DND-41 (cell line): ENCODE results near the gene CNTN5.

ENCODE experiments used
- ATAC-seq: fragments of 200-7000 bp; cut with Tn5 transposase; 3 replicates; pipeline ENCODE4 v1.9.1; 2021; ENCODE audit warnings: low read depth; ENCODE audit not compliant: insufficient read depth
- DNase-seq: peaks from one replicate; pipeline ENCODE4 v3.0.0-alpha.2; 2020
- H2AFZ ChIP-seq: 2 replicates; pipeline ENCODE4 v1.6.0; 2012; ENCODE audit warnings: low read depth, low read length
- H3K27ac ChIP-seq: 2 replicates; pipeline ENCODE4 v1.5.1; 2012; ENCODE audit warnings: low read length, inconsistent platforms
- H3K27me3 ChIP-seq: fragments of 200-600 bp; sonication (generic); 2 replicates; pipeline ENCODE4 v1.6.0; 2012; ENCODE audit warnings: low read length, mild to moderate bottlenecking, inconsistent platforms; ENCODE audit not compliant: insufficient read depth, poor library complexity
- H3K36me3 ChIP-seq: 2 replicates; pipeline ENCODE4 v1.5.1; 2012; ENCODE audit warnings: low read length, inconsistent platforms; ENCODE audit not compliant: insufficient read depth
- H3K4me1 ChIP-seq: 2 replicates; pipeline ENCODE4 v1.5.1; 2012; ENCODE audit warnings: mild to moderate bottlenecking, low read length; ENCODE audit not compliant: insufficient read depth
- H3K4me2 ChIP-seq: 2 replicates; pipeline ENCODE4 v1.6.0; 2012; ENCODE audit warnings: mild to moderate bottlenecking, moderate library complexity, low read length, inconsistent platforms; ENCODE audit not compliant: insufficient read depth
- H3K4me3 ChIP-seq, 2 experiments: fragments of 200-600 bp in 1 of 2; shearing (Covaris generic) in 1 of 2; 2 replicates each; pipeline ENCODE4 v1.5.1; 2012 to 2016; ENCODE audit warnings: inconsistent platforms in 2 of 2, low read length in 2 of 2, mild to moderate bottlenecking in 2 of 2, low read depth in 1 of 2, moderate library complexity in 1 of 2
- H3K79me2 ChIP-seq: 2 replicates; pipeline ENCODE4 v1.6.0; 2012; ENCODE audit warnings: low read length, inconsistent platforms; ENCODE audit not compliant: insufficient read depth
- H3K9ac ChIP-seq: 2 replicates; pipeline ENCODE4 v1.6.0; 2012; ENCODE audit warnings: low read depth, mild to moderate bottlenecking, inconsistent platforms, low read length, moderate library complexity
- H3K9me3 ChIP-seq: 2 replicates; pipeline ENCODE4 v1.5.1; 2012; ENCODE audit warnings: low read length, moderate library complexity, mild to moderate bottlenecking, inconsistent platforms; ENCODE audit not compliant: insufficient read depth, severe bottlenecking
- H4K20me1 ChIP-seq: 2 replicates; pipeline ENCODE4 v1.6.0; 2012; ENCODE audit warnings: low read length; ENCODE audit not compliant: insufficient read depth
- CTCF ChIP-seq: IDR thresholded peaks from 2 replicates; pipeline ENCODE4 v1.5.1; 2012; ENCODE audit warnings: borderline replicate concordance, low read length, moderate library complexity, mild to moderate bottlenecking; ENCODE audit not compliant: poor library complexity, severe bottlenecking; ENCODE audit errors: extremely low read depth
- EZH2 ChIP-seq: IDR thresholded peaks from 3 replicates; pipeline ENCODE4 v1.6.1; 2012; ENCODE audit warnings: borderline replicate concordance, low read depth, mild to moderate bottlenecking, moderate library complexity, low read length, inconsistent platforms; ENCODE audit not compliant: severe bottlenecking

Gene CNTN5

GRCh38 chr11:100224541-100225034, 1203.8 kb downstream of the CNTN5 start:
- no peak overlapping the region for H2AFZ ChIP-seq

GRCh38 chr11:100229086-100229485, 1208.3 kb downstream of the CNTN5 start:
- Histone ChIP-seq H3K4me1 (no peaks in the 10 kb centered on the region), H3K4me2 (no peak overlapping the region), H2AFZ (no peak overlapping the region), H3K27me3 (no peaks in the 10 kb centered on the region), H3K9me3 (no peaks in the 10 kb centered on the region), H3K79me2 (no peaks in the 10 kb centered on the region), H3K27ac (no peak overlapping the region), H4K20me1 (no peaks in the 10 kb centered on the region), H3K4me3 (no peak overlapping the region), H3K36me3 (no peaks in the 10 kb centered on the region), H3K9ac (no peak overlapping the region)
- DNase-seq (no peak), ATAC-seq (no peak)
- TF ChIP-seq CTCF (no peak), EZH2 (no peak)

More at GRCh38 chr11:100224541-100225034, 1203.8 kb downstream of the CNTN5 start:
- no peak overlapping the region for H3K4me2 ChIP-seq
- no peak for TF ChIP-seq EZH2
- no peaks in the 10 kb centered on the region for H3K4me1 ChIP-seq
- H3K9me3 ChIP-seq: no peaks in the 10 kb centered on the region
- ATAC-seq (no peak), DNase-seq (no peak)
- no peaks in the 10 kb centered on the region for H3K79me2 ChIP-seq
- no peak overlapping the region for H3K27ac ChIP-seq
- no peaks in the 10 kb centered on the region for H3K36me3 ChIP-seq
- no peaks in the 10 kb centered on the region for H4K20me1 ChIP-seq
- no peak overlapping the region for H3K9ac ChIP-seq
- H3K4me3 ChIP-seq: no peak overlapping the region
- H3K27me3 ChIP-seq: no peaks in the 10 kb centered on the region

- Histone ChIP-seq H3K4me3 (no peak overlapping the region), H3K27me3 (no peaks in the 10 kb centered on the region), H3K4me2 (no peak overlapping the region), H3K27ac (no peak overlapping the region), H3K36me3 (no peaks in the 10 kb centered on the region), H2AFZ (no peak overlapping the region), H3K4me1 (no peaks in the 10 kb centered on the region), H3K9me3 (no peaks in the 10 kb centered on the region), H3K79me2 (no peaks in the 10 kb centered on the region), H3K9ac (no peak overlapping the region), H4K20me1 (no peaks in the 10 kb centered on the region)
- DNase-seq: no peak
- no peak for TF ChIP-seq CTCF
- no peak for TF ChIP-seq EZH2
- ATAC-seq: no peak
These were observed 1211.3 kb downstream of the CNTN5 start for GRCh38 chr11:100232006-100232405.

GRCh38 chr11:100235085-100235484, 1214.3 kb downstream of the CNTN5 start:
- Histone ChIP-seq H3K36me3 (no peaks in the 10 kb centered on the region), H3K4me3 (no peak overlapping the region), H3K79me2 (no peaks in the 10 kb centered on the region), H3K4me2 (no peak overlapping the region), H3K9ac (no peak overlapping the region), H3K27ac (no peak overlapping the region), H3K27me3 (no peaks in the 10 kb centered on the region), H3K4me1 (no peaks in the 10 kb centered on the region), H2AFZ (no peak overlapping the region), H3K9me3 (no peaks in the 10 kb centered on the region), H4K20me1 (no peaks in the 10 kb centered on the region)
- no peak for ATAC-seq
- TF ChIP-seq CTCF: no peak
- no peak for TF ChIP-seq EZH2
- DNase-seq: no peak
